HL-60/S4 treated with retinoic acid at 250 ng/mL for 4 days and 3 days (cell line): ENCODE data around the gene RHBDF1.
"Not testable (repeated sequence)": the region's sequence is repeated elsewhere in the genome, so short reads cannot be mapped to it uniquely, and the experiment has no call there.

Source experiments
- in situ Hi-C: fragments of 300-500 bp; cut with MboI; formaldehyde crosslinking; loops from 2 replicates; pipeline ENCODE4 v1.7.0; 2022; ENCODE audit warnings: low sequenced_read_pairs

Gene RHBDF1

DNA sequence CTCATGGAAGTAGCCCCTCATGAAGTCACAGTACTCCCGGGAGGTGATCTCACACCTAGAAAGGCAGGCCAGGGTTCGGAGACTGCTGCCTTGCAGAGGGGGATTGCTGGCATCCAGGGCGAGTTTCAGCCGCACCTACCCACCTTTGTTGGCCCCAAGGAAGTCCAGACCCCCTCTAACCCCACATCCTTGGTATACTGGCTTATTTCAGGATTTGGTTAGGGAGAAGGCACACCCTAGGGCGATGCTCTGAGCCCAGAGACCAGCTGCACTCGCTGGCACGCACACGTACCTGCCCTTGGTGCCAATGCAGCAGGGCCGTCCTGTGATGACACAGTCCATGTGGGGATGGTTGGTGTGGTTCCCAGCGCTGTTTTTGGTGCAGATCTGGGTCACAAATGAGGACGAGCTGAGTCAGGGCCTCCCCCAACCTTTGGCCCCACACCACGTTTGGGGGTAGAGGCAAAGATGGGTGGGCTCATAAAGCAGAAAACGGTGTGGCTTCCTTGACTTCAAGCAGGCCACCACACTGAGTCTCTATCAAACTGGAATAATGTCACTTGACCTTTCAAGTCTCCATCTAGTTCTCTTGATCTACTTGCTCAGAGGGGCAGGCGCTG, 12.9 kb downstream of the RHBDF1 start:
- in situ Hi-C loops = no loop called here

DNA sequence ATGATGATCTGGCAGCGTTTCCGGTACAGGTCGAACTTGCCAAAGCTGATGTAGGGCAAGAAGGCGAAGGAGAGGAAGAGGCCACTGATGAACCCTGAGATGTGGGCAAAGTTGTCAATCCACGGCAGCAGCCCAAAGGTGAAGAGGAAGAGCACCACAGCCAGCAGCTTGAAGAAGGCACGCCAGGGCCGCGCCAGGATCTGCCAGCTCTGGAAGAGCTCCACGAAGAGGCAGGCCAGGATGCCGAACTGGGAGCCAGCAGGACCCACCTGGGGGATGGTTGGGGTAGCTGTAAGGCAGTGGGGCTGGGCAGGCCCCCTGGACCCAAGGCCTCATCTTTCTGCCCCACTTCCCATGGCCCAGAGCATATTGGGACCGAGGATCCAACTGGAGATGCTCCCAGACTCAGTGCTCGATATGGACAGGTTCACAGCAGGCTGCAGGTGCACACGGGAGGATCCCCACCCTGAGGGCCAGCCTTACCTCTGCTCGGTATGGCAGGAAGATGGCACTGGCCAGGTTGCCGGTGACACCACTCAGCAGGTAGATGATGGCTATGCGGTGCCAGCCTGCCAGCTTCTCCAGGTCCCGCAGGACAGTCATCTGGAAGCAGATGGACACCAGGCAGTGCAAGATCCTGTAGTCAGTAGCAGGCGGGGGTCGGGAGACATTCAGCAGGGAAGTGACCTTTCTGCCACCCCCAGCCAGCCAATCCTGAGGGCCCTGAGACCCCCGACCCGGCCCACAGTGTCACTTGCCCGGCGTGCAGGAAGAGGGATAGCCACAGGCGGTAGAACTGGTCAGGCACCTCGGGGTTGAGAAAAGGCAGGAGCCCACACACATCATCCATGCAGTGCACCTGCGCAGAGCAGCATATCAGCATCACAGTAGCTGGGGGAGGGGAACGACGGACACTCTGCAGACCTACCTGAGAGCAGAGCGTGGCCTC, 13.7 kb downstream of the RHBDF1 start:
- in situ Hi-C loops = no loop called here

DNA sequence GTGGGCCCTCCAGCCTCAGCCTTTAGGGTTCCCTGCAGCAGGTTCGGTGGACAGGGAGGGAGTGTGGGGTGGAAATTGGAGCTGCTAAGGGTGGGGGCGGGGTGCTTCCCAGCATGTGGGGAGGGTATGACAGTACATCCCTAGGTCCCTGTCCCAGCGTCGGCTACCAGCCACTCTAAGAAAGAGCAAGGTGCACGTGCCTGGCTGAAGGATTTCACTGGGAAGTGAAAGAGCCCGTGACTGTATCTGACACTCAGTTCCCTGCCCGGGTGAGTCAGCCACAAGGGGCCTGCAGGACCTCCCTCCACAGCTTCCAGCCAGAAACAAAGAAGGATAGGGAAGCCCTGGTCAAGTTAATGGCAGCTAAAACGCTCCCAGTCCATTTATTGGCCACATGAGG, 14.7 kb downstream of the RHBDF1 start:
- in situ Hi-C loops = no loop called here

DNA sequence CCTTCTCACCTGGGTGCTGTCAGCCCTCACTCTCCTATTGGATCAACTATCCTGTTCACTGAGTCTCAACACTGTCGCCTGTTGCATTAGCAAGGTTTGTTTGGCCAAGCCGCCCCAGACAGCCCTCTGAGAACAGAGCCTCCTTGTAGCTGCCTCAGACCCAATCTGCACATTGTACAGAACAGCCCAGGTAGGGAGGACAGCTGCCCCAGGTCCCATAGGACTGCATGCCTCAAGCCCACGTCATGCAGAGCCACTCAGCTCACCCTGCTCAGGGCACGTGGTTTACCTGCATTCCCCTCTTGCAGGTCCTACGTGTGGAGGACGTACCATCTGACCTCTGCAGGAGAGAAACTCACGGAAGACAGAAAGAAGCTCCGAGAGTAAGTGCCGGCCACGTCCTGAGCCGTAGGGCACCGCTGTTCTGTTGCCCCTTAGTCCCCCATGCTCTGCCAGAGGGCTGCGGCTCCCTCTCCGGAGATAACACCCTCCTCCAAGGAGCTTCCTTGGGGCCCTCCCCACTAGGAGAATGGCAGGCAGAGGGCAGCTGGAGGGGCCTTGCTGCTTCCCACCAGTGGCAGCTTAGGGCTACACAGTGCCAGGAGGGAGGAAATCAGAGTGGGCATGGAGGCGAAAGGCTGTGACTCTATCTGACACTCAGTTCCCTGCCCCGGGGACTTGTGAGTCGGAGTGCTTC, 16.1 kb downstream of the RHBDF1 start:
- in situ Hi-C loops = no loop called here

DNA sequence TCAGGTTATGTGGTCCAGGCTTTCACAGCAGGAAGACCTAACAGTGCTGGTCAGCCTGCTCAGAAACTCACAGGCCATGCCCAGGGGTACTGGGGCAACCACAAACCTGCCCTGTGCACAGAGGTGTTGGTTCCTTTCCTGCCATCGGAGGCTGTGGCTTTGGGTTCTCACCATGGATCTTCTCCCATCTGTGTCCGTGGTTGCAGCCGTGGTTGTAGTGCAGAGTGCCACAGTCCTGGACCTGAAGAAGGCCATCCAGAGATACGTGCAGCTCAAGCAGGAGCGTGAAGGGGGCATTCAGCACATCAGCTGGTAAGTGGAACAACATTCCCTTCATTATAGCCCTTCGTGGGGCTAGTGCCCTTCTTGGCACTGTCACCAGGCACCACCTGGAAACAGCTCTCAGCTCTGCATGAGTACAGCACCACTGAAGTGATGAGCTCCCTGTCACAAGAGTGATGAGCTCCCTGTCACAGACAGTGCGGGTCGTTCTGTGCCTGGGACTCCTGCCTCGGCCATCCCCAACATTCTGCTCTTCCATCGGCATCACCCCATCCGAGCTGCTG, 16.8 kb downstream of the RHBDF1 start:
- in situ Hi-C loops = no loop called here

DNA sequence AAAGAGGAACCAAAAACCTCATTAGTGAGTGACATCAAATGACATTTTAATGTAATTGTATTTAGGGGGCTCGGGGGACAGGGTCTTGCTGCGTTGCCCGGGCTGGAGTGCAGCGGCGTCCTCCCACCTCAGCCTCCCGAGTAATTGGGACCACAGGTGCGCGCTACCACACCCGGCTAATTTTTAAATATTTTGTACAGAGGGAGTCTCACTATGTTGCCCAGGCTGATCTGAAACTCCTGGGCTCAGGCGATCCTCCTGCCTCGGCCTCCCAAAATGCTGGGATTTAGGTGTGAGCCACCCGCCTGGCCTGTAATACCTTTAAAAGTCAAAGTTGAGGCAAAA, 18.2 kb downstream of the RHBDF1 start:
- in situ Hi-C loops = no loop called here

DNA sequence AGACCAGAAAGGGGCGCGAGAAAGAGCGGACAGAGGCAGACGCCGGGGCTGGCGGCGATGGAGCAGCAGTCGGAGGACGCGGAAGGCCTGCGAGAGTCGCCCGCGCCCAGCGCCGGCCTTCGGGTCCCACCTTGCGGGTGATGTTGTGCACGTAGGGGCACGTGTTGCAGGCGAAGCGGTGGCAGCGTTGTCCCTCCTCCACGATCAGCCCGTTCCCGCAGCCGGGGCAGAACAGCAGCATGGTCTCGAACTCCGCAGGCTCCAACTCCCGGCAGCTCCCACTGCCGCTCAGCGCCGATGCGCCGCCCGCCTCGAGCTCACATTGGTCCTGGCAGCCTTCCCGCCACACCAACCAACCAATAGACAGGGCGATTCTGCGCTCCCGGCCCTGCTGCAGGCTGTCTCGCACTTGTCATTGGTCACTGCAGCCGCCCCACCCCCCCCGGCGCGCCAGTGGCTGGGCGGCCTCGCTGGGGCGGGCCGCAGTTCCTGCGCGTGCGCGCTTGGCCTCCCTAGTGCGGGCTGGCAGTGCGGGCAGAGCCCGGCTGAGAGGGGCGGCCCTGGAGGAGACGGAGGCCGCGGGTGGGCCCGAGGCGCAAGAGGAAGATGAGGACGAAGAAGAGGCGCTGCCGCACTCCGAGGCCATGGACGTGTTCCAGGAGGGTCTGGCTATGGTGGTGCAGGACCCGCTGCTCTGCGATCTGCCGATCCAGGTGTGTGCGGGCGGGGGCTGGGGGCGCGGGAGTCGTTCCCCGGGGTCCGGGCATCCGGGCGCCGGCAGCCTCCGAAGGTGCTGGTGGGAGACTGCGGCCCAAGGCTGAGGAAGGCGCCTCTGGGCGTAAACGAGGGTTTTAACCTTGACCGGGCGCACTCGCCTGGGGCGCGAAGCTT, 18.8 kb downstream of the RHBDF1 start, which contains the start of the genes POLR3K and SNRNP25:
Gene POLR3K, minus strand, starts transcription at position 263 of the 891 bp plus-strand sequence. Its CDS starts 22 bp downstream, at position 241.
Gene SNRNP25, plus strand, starts transcription at position 483 of the 891 bp plus-strand sequence. Its CDS starts 189 bp downstream, at position 672.
- in situ Hi-C loops = no loop called here

DNA sequence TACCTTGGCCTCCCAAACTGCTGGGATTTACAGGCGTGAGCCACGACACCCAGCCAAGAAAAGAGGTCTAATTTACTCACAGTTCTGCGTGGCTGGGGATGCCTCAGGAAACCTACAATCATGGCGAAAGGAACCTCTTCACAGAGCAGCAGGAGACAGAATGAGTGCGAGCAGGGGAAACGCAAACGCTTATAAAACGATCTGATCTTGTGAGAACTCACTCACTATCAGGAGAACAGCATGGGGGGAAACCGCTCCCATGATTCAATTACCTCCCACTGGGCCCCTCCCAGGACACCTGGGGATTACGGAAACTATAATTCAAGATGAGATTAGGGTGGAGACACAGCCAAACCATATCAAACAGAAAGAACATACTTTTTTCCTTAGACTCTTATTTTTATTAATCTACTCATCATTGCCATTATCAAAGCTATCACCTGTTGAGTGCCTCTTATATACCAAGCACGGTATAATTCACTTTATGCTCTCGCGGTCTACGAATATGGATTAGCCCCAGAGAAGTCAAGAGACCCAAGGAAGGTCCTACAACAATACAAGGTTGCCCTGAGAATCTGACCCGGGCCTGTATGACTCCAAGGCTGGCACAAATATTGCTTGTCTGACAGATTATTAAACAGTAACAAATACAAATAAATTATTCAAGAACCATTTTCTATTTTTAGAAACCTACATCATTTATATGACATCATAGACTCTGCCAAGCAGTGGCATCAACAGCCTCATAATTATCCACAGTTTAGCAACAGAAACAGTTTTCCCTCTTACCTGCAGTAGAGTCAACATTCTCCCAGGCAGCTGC, 21.5 kb downstream of the RHBDF1 start:
- in situ Hi-C loops = no loop called here

DNA sequence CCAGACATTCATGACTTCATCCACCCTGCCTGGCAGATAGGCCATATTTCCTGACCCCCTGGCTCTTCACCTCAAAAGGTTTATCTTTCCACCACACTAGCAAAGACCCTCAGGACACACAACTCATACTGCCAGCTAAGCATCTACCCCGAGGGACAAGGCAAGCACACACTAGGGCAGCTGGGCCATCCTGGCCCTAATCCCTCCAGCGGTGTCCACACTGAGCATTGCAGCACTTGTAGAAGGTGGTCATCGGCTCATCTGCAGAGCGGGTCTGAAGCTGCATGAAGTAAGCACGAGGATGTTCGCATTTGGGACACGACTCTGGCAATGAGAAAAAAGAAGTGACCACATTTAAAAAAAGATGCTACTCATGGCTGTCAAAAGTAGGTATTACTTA, 25.2 kb downstream of the RHBDF1 start:
- in situ Hi-C loops = no loop called here

DNA sequence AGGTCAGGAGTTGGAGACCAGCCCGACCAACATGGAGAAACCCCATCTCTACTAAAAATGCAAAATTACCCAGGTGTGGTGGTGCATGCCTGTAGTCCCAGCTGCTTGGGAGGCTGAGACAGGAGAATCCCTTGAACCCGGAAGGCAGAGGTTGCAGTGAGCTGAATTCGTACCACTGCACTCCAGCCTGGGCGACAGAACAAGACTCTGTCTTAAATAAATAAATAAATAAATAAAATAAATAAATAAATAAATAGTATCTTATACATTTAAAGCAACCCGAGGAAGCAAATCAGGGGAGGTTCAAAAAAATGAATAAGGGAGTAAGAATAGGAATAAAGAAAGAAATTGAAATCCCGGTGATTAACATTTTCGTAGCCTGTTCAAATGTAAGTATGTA, 25.9 kb downstream of the RHBDF1 start:
- in situ Hi-C loops = not testable (repeated sequence)

DNA sequence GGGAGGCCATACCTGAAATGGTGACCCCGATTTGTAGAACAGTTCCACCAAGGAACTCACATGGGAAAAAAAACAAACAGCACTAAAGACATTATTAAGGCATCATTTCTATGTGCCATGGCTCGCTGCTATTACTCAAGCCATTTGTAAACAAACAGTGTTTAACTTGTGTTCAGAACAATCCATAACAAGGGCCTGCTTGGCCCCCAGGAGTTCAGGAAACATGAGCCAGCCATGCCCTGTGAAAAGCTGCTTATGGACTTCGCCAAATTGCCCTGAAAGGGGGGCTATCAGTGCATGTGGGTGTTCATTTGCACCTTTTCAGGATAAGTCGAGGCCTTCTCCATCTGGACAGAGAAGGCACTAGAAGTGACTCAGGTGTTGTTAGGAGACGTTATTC, 27.0 kb downstream of the RHBDF1 start:
- in situ Hi-C loops = no loop called here

DNA sequence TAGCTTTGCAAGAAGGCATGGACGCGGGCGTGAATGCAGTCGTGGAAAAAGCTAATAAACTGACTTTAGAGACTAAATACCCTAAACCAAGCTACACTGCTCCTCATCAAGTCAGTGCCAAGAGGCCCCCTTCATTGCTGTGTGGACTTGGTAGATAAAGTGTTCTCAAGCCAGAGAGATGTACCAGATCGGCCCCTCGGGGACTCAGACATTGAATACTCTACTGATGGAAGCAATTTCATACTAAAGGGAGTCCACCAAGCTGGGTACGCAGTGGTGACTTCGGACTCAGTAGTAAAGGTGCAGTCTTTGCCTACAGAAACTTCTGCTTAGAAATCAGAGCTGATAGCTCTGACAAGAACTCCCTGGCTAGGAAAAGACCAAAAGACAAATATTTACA, 27.8 kb downstream of the RHBDF1 start:
- in situ Hi-C loops = no loop called here

DNA sequence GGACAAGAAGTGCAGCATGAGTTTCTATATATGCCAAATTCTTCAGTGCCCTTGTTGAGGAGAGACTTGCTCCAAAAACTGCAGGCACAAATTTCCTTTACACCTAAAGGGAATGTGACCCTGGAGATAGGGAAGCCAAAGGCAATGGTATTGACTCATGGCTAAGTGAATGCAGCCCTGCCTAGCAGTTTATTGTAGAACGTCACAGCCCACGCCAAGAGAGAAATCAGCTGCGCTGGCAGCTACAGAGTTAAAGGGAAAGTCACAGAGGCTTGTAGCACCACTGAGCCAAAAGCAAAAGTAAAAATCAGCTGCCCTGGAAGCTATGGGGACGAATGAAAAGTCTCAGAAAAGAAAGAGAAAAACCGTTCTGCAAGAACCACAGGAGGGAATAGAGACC, 29.1 kb downstream of the RHBDF1 start:
- in situ Hi-C loops = no loop called here

DNA sequence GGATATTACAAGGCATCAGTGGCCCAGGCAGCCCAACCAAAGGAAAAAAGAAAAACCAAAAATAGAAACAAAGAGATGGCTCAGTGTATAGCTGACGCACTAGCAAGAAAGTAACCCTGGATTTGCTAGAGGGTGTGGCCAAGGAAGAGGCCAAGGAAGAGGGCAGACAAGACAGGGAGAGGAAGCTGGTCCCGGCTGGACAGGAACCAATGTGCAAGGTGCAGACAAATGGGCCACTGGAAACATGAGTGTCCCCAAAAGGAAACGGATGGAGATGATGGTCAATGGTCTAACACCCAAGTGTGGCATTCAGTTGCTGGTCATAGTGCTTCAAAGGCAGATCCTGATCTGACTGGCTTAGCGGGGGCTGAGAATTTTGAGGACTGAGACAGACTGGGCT, 29.7 kb downstream of the RHBDF1 start:
- in situ Hi-C loops = no loop called here

DNA sequence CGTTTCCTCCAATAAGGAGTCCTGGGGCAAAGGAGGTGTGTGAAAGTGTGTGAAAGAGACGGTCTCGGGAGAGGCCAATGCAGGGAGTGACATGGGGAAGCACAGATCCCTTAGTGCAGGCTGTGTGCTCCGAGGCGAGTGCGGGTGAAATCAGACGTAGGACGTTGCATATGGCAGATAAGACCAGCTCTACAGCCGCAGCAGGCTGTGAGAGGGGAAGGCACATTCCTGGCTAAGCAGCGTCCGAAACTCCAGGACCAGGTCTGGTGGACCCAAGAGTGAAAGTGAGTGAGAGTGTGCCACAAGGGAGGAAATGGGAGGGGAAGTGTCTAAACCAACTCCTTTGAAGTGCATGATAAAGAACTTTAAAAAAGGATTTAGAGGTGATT, 30.4 kb downstream of the RHBDF1 start:
- in situ Hi-C loops = no loop called here

DNA sequence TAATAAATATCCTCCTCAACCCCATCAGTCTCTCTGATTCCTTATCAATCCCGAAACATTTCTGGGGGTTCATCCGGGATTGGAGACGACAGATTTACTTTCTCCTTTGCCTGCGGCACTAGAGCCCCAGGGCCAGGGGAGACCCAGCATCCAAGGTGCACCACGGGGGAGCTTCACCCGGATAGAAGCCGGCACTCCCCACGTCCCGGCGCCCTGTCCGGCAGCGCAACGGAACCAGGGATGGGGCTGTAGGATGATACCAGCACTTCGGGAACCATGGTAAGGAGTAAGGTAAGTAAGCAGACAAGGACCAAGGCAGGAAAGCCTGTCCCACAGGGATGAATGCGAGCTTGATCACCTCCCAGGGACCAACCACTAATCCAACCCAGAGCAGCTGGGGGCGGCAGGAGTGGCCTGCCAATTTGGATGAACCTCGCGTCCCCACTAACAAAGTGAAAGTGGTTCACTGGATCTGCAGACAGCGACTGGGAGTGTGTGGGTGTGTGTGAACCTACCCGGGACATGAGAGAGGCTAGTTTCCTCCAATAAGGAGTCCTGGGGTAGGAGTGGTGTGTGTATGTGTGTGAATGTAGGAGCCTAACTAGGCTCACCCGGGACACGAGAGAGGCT, 30.9 kb downstream of the RHBDF1 start:
- in situ Hi-C loops = no loop called here

DNA sequence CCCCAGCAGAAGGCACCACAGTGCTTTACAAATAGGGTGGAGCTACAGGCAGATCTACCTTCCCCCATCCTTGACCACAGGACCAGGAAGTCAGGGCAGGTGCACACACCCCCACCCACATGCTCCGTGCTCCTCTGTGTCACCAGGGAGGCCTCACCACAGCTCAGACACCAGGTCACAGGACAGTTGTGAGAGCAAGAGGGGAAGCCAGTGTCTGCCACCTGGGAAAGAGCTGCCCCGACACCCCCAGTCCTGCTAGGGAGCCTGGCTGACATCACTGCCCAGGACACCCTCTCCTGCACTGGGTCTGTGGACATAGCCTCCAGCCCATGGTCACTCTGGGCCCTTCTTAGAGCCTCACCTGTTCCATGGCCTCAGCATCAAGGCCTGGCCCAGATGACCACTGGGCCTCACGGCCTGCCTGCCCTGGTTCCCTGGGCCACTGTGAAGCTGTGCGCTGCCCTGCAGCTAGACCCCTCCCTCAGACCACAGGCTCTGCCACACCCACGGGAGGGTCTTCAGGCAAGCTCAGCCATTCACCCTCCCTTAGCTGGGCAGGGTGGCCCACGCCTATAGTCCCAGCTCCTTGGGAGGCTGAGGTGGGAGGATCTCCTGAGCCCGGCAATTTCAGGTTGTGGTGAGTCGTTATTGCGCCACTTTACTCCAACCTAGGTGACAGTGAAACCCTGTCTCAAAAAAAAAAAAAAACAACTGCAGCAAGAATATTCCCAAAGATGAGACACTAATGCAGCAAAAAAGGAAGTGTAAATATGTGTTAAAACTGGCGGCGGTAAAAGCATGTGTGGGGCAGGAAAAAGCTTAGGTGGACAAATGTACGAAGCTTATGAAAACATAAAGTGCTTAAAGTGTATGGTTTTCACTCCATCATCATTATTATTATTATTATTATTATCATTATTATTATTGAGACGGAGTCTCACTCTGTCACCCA, 33.2 kb downstream of the RHBDF1 start:
- in situ Hi-C loops = no loop called here

DNA sequence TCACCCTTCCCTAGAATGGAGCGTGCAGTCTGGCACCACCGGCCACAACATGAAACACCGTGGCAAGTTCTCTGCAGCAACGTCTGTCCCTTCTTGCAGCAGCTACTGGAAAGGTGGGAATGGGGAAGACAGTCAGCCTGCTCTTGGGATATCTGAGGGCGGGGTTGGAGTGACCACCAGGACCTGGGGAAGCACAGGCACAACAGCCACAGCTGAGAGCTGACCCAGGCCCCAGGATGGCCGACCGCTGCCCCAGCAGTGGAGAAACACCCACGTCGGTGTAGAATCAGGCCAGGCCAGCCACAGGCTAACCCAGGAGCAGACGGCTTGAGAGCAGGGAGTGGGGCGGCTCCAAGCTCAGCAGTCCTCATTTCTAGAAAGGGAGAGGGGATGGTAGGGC, 34.2 kb downstream of the RHBDF1 start:
- in situ Hi-C loops = not testable (repeated sequence)
